ENCODE data around the gene GASK1B. TPM values are rescaled to one million over a fixed set of nuclear protein-coding genes. Genes with fewer than 3 reads are reported as not detected.

The GASK1B gene
- polyA plus RNA-seq, 2 of the 4 experiments (the other 2 are of a cell fraction): 2.7 to 2.9 TPM

- TF ChIP-seq, protein P1, sequence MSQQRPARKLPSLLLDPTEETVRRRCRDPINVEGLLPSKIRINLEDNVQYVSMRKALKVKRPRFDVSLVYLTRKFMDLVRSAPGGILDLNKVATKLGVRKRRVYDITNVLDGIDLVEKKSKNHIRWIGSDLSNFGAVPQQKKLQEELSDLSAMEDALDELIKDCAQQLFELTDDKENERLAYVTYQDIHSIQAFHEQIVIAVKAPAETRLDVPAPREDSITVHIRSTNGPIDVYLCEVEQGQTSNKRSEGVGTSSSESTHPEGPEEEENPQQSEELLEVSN (IDR thresholded peaks at IDR 0.05; ENCODE audit: borderline replicate concordance, low read depth): no peak
Measured at GRCh38 chr4:158192439-158193158, 19.8 kb upstream of the GASK1B start (continued).

GRCh38 chr4:158190718-158191117 is 17.9 kb upstream of the GASK1B start:
- Histone ChIP-seq H3K9me3 (no peaks in the 10 kb centered on the region), H3K27ac (no peak overlapping the region), H3K4me3 (no peak overlapping the region), H3K4me1 (no peaks in the 10 kb centered on the region), H3K4me2 (no peak overlapping the region)
- ChIA-PET CTCF (interaction anchor here (1.0 to 1.2 kb wide), 3 partner anchors 12 to 18 kb away, joined by 3 to 4 read pairs (median 3); no protein-coding TSS in a partner anchor), POLR2A (no interaction called here)
- DNase-seq (ENCODE audit: low read depth in 1 of 2, low spot score in 1 of 2) (no peak), FAIRE-seq (no peak), ATAC-seq (no peak)
- TF ChIP-seq POLR2AphosphoS2 (conservative IDR thresholded peaks at IDR 0.05; ENCODE audit: low read length) (no peak), FOSL2 (IDR thresholded peaks at IDR 0.05) (no peak), FOSL2 (CRISPR knock-in tag; IDR thresholded peaks at IDR 0.05) (no peak), HEYL (CRISPR knock-in tag; IDR thresholded peaks at IDR 0.05) (no peak), PBX3 (IDR thresholded peaks at IDR 0.05) (no peak), NR3C1 (IDR thresholded peaks at IDR 0.05) (no peak), HDAC2 (IDR thresholded peaks at IDR 0.05) (no peak), BHLHE40 (IDR thresholded peaks at IDR 0.05; ENCODE audit: low read depth, low read length) (no peak), ELK1 (IDR thresholded peaks at IDR 0.05; ENCODE audit: low read depth, low read length) (no peak), JUN (IDR thresholded peaks at IDR 0.05) (no peak), USF2 (IDR thresholded peaks at IDR 0.05) (no peak), GATA3 (IDR thresholded peaks at IDR 0.05; ENCODE audit: borderline replicate concordance) (no peak)
- TF ChIP-seq, protein P2, sequence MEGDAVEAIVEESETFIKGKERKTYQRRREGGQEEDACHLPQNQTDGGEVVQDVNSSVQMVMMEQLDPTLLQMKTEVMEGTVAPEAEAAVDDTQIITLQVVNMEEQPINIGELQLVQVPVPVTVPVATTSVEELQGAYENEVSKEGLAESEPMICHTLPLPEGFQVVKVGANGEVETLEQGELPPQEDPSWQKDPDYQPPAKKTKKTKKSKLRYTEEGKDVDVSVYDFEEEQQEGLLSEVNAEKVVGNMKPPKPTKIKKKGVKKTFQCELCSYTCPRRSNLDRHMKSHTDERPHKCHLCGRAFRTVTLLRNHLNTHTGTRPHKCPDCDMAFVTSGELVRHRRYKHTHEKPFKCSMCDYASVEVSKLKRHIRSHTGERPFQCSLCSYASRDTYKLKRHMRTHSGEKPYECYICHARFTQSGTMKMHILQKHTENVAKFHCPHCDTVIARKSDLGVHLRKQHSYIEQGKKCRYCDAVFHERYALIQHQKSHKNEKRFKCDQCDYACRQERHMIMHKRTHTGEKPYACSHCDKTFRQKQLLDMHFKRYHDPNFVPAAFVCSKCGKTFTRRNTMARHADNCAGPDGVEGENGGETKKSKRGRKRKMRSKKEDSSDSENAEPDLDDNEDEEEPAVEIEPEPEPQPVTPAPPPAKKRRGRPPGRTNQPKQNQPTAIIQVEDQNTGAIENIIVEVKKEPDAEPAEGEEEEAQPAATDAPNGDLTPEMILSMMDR (IDR thresholded peaks at IDR 0.05): no peak
- 64% methylated on average over 2 of the region's 2 CpGs for WGBS (ENCODE audit: missing lambda C conversion rate)

GRCh38 chr4:158189422-158189821 is 16.6 kb upstream of the GASK1B start:
- Histone ChIP-seq H3K9me3 (no peaks in the 10 kb centered on the region), H3K4me1 (no peaks in the 10 kb centered on the region), H3K4me3 (no peak overlapping the region), H3K27ac (no peak overlapping the region), H3K4me2 (no peak overlapping the region)
- WGBS (ENCODE audit: missing lambda C conversion rate): 89% methylated on average over 1 of the region's 1 CpG
- DNase-seq (ENCODE audit: low read depth in 1 of 2, low spot score in 1 of 2) (no peak), ATAC-seq (no peak), FAIRE-seq (no peak)
- no peak for TF ChIP-seq FOSB (CRISPR knock-in tag; IDR thresholded peaks at IDR 0.05)
- TF ChIP-seq FOXS1 (CRISPR knock-in tag; IDR thresholded peaks at IDR 0.05): no peak
- no peak for TF ChIP-seq RFX5 (IDR thresholded peaks at IDR 0.05)
- TF ChIP-seq HDAC2 (IDR thresholded peaks at IDR 0.05): no peak
- TF ChIP-seq, protein P1 (IDR thresholded peaks at IDR 0.05; ENCODE audit: borderline replicate concordance, low read depth): no peak
- no peak for TF ChIP-seq POLR2A (IDR thresholded peaks at IDR 0.05; ENCODE audit: low read length)
- TF ChIP-seq ZC3H11A (IDR thresholded peaks at IDR 0.05): no peak
- no peak for TF ChIP-seq JUN (IDR thresholded peaks at IDR 0.05)
- no peak for TF ChIP-seq JUNB (IDR thresholded peaks at IDR 0.05)
- TF ChIP-seq, protein P3, sequence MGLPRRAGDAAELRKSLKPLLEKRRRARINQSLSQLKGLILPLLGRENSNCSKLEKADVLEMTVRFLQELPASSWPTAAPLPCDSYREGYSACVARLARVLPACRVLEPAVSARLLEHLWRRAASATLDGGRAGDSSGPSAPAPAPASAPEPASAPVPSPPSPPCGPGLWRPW (IDR thresholded peaks at IDR 0.05): no peak
- no peak for TF ChIP-seq CBX8 (IDR thresholded peaks at IDR 0.05)
- CTCF ChIA-PET: interaction anchor here (1.0 kb wide), 1 partner anchor 17 kb away, joined by 3 read pairs; no protein-coding TSS in a partner anchor
- POLR2A ChIA-PET: no interaction called here
